ENCODE measurements around the gene PLCH1.

DNA sequence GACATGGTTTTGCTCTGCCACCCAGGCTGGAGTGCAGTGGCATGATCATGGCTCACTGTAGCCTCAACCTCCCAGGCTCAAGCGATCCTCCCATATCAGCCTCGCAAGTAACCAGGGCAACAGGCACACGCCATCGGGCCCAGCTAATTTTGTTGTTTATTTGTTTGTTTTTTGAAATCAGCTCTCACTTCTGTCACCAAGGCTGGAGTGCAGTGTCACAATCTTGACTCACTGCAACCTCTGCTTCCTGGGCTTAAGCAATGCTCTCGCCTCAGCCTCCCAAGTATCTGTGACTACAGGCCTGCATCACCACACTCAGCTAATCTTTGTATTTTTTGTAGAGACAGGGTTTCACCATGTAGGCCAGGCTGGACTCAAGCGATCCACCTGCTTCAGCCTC, 26.3 kb upstream of the PLCH1 start:
- TF ChIP-seq CTCF (IDR thresholded peaks at IDR 0.05), result no peak
- TF ChIP-seq EZH2phosphoT487 (IDR thresholded peaks at IDR 0.05), result no peak
- no peak for TF ChIP-seq EZH2 (IDR thresholded peaks at IDR 0.05)

All from neural progenitor cell (in vitro differentiated cells).